ENCODE measurements around the gene JAG2. TPM values are rescaled to one million over a fixed set of nuclear protein-coding genes. Genes with fewer than 3 reads are reported as not detected.

The JAG2 gene
- total RNA-seq, 1 experiment from 2014 or later: 12.2 TPM

- ATAC-seq (no peak), DNase-seq (ENCODE audit: low spot score) (no peak)
- Mint-ChIP-seq H3K9me3 (peaks cover 9% of the 10 kb centered on the region), H3K36me3 (peaks cover 10% of the 10 kb centered on the region; the same call in 1 of the 2 replicates), H3K27ac (no peak overlapping the region), H3K4me3 (no peak overlapping the region), H3K4me1 (no peaks in the 10 kb centered on the region), H3K27me3 (ENCODE audit: low read depth) (no peaks in the 10 kb centered on the region)
- ChIA-PET CTCF (interaction anchor here (0.8 to 1.5 kb wide), 3 partner anchors 34 to 131 kb away, joined by 3 read pairs; partner anchors contain the start of gene BTBD6), POLR2A (interaction anchor here (1.5 kb wide), 1 partner anchor 9 kb away, joined by 4 read pairs; no protein-coding TSS in a partner anchor)
- TF ChIP-seq GTF2I (CRISPR knock-in tag; conservative IDR thresholded peaks at IDR 0.05): no peak
- no peak for TF ChIP-seq ZNF263 (CRISPR knock-in tag; IDR thresholded peaks at IDR 0.05; ENCODE audit: low read depth)
- no peak for TF ChIP-seq ATF6 (CRISPR knock-in tag; IDR thresholded peaks at IDR 0.05)
- no peak for TF ChIP-seq NFE2L1 (CRISPR knock-in tag; IDR thresholded peaks at IDR 0.05)
- TF ChIP-seq, protein P1, sequence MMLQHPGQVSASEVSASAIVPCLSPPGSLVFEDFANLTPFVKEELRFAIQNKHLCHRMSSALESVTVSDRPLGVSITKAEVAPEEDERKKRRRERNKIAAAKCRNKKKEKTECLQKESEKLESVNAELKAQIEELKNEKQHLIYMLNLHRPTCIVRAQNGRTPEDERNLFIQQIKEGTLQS (CRISPR knock-in tag; conservative IDR thresholded peaks at IDR 0.05): no peak
- no peak for TF ChIP-seq CREB1 (CRISPR knock-in tag; IDR thresholded peaks at IDR 0.05)
- TF ChIP-seq ESRRA (CRISPR knock-in tag; IDR thresholded peaks at IDR 0.05; ENCODE audit: borderline replicate concordance): no peak
These were observed 45.8 kb upstream of the JAG2 start for GRCh38 chr14:105214324-105214915.

DNA sequence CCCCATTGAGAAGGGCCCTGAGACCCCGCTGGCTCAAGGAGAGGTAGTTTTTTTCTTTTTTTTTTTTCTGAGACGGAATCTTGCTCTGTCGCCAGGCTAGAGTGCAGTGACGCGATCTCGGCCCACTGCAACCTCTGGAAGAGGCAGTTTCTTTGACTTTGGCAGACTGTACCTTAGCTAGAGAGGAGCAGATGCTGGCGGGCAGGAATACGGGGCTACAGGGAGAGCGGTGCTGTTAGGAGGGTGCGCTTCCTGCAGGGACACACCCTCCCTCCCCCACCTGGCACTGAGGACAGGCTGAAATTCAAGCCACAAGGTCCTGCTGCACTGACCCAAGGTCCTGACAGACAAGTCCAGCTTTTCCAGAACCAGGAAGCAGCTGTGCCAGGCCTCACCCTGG lies 44.8 kb upstream of the JAG2 start:
- H3K36me3 Mint-ChIP-seq: peaks cover 5% of the 10 kb centered on the region; the same call in 1 of the 2 replicates
- H3K9me3 Mint-ChIP-seq: peaks cover 9% of the 10 kb centered on the region
- no peak overlapping the region for H3K4me3 Mint-ChIP-seq
- TF ChIP-seq GTF2I (CRISPR knock-in tag; conservative IDR thresholded peaks at IDR 0.05): no peak
- TF ChIP-seq GRHL2 (CRISPR knock-in tag; IDR thresholded peaks at IDR 0.05; ENCODE audit: insufficient replicate concordance, severe bottlenecking): no peak
- TF ChIP-seq CDX4 (CRISPR knock-in tag; IDR thresholded peaks at IDR 0.05; ENCODE audit: borderline replicate concordance): no peak
- TF ChIP-seq RELA (CRISPR knock-in tag; IDR thresholded peaks at IDR 0.05; ENCODE audit: borderline replicate concordance): no peak
- TF ChIP-seq, protein P2, sequence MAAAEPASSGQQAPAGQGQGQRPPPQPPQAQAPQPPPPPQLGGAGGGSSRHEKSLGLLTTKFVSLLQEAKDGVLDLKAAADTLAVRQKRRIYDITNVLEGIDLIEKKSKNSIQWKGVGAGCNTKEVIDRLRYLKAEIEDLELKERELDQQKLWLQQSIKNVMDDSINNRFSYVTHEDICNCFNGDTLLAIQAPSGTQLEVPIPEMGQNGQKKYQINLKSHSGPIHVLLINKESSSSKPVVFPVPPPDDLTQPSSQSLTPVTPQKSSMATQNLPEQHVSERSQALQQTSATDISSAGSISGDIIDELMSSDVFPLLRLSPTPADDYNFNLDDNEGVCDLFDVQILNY (CRISPR knock-in tag; IDR thresholded peaks at IDR 0.05): no peak
- TF ChIP-seq GABPB1 (CRISPR knock-in tag; IDR thresholded peaks at IDR 0.05): no peak
- TF ChIP-seq ETV6 (CRISPR knock-in tag; IDR thresholded peaks at IDR 0.05): no peak
- no peak for TF ChIP-seq OVOL2 (CRISPR knock-in tag; IDR thresholded peaks at IDR 0.05; ENCODE audit: borderline replicate concordance)
- no peaks in the 10 kb centered on the region for H3K27me3 Mint-ChIP-seq (ENCODE audit: low read depth)
- ChIA-PET POLR2A (interaction anchor here (1.5 kb wide), 1 partner anchor 10 kb away, joined by 4 read pairs; no protein-coding TSS in a partner anchor), CTCF (interaction anchor here (1.0 to 1.5 kb wide), 6 partner anchors 19 to 315 kb away, joined by 3 read pairs; no protein-coding TSS in a partner anchor)
- DNase-seq (ENCODE audit: low spot score): no peak
- peak overlapping the region; percentile 19; the same call in 1 of the 2 replicates for H3K27ac Mint-ChIP-seq
- no peak for ATAC-seq
- no peaks in the 10 kb centered on the region for H3K4me1 Mint-ChIP-seq

DNA sequence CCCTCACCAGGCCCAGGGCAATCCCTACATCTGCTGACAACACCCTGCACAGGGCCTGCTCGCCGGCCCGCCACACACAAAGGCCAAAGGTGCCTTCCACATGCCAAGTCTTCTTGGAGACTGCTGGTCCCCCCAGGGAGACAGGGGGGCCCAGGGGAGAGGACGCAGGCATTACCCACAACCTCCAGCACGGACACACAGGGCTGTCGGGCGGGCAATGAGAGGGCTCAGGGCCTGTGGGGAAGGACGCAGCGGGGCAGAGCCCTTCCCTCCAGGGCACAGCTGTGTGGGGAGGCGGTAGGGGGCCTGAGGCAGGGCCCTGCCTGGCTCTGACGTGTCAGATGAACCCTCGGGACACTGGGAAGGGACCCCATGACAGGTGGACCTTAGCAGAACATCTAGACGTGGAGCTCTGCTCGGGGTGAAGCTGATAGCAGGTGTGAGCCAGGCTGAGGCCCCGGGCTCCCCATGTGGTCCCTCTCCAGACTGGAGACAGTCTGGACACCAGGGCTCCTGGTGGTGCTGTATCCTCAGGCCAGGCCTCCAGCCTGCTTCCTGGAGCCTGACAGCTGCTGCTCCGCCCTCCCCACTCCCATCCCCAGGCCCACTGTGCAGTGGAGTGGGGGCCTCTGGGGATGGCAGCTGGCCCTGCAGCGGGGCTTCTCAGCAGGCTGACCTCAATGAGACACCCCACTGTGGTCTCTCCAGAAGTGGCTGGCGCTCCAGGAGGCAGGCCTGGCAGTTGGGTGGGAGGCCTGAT lies 44.1 kb upstream of the JAG2 start:
- no peaks in the 10 kb centered on the region for H3K27me3 Mint-ChIP-seq (ENCODE audit: low read depth)
- peaks cover 5% of the 10 kb centered on the region; the same call in 1 of the 2 replicates for H3K36me3 Mint-ChIP-seq
- H3K4me3 Mint-ChIP-seq: no peak overlapping the region
- DNase-seq (ENCODE audit: low spot score) (no peak), ATAC-seq (no peak)
- ChIA-PET CTCF (interaction anchor here (0.8 to 1.4 kb wide), 6 partner anchors 19 to 316 kb away, joined by 3 to 4 read pairs (median 3); no protein-coding TSS in a partner anchor), POLR2A (no interaction called here)
- H3K9me3 Mint-ChIP-seq: peaks cover 9% of the 10 kb centered on the region
- H3K4me1 Mint-ChIP-seq: no peaks in the 10 kb centered on the region
- peak overlapping the region; percentile 19; the same call in 1 of the 2 replicates for H3K27ac Mint-ChIP-seq
- TF ChIP-seq SMAD3 (CRISPR knock-in tag; IDR thresholded peaks at IDR 0.05; ENCODE audit: borderline replicate concordance): no peak
- TF ChIP-seq ZSCAN18 (CRISPR knock-in tag; IDR thresholded peaks at IDR 0.05): no peak
- no peak for TF ChIP-seq TEAD1 (CRISPR knock-in tag; IDR thresholded peaks at IDR 0.05)
- no peak for TF ChIP-seq RORB (CRISPR knock-in tag; IDR thresholded peaks at IDR 0.05)
- no peak for TF ChIP-seq FOXJ3 (CRISPR knock-in tag; IDR thresholded peaks at IDR 0.05; ENCODE audit: borderline replicate concordance)
- TF ChIP-seq, protein P3, sequence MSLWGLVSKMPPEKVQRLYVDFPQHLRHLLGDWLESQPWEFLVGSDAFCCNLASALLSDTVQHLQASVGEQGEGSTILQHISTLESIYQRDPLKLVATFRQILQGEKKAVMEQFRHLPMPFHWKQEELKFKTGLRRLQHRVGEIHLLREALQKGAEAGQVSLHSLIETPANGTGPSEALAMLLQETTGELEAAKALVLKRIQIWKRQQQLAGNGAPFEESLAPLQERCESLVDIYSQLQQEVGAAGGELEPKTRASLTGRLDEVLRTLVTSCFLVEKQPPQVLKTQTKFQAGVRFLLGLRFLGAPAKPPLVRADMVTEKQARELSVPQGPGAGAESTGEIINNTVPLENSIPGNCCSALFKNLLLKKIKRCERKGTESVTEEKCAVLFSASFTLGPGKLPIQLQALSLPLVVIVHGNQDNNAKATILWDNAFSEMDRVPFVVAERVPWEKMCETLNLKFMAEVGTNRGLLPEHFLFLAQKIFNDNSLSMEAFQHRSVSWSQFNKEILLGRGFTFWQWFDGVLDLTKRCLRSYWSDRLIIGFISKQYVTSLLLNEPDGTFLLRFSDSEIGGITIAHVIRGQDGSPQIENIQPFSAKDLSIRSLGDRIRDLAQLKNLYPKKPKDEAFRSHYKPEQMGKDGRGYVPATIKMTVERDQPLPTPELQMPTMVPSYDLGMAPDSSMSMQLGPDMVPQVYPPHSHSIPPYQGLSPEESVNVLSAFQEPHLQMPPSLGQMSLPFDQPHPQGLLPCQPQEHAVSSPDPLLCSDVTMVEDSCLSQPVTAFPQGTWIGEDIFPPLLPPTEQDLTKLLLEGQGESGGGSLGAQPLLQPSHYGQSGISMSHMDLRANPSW (CRISPR knock-in tag; conservative IDR thresholded peaks at IDR 0.05; ENCODE audit: low read depth): no peak
- no peak for TF ChIP-seq ZNF423 (CRISPR knock-in tag; IDR thresholded peaks at IDR 0.05)

Data from WTC11 (cell line).